Gastroesophageal sphincter (tissue), 4 donors: ENCODE measurements around the gene DCXR. TPM values are rescaled to one million over a fixed set of nuclear protein-coding genes. Genes with fewer than 3 reads are reported as not detected.

Experiments
- ATAC-seq: fragments of 150-250 bp; one replicate; pipeline ENCODE4 v1.9.1; 2016; ENCODE audit warnings: mild to moderate bottlenecking, moderate library complexity
- H3K27ac ChIP-seq, 4 donors: fragments of 200-600 bp; sonication (generic) in 3 of 4; 1 replicate in 3 of 4; 2 replicates in 1 of 4; pipeline ENCODE4 v1.5.1; 2016 to 2019
- H3K27me3 ChIP-seq: fragments of 200-600 bp; sonication (generic); one replicate; pipeline ENCODE4 v1.5.1; 2019
- H3K36me3 ChIP-seq, 2 donors: fragments of 200-600 bp; sonication (generic); one replicate each; pipeline ENCODE4 v1.5.1; 2019; ENCODE audit warnings: control low read depth in 1 of 2
- H3K4me1 ChIP-seq, 3 donors: fragments of 200-600 bp; sonication (generic); 1 replicate in 2 of 3; 2 replicates in 1 of 3; pipeline ENCODE4 v1.5.1; 2016 to 2019; ENCODE audit warnings: control low read depth in 2 of 3
- H3K4me3 ChIP-seq, 2 donors: fragments of 200-600 bp; sonication (generic); one replicate each; pipeline ENCODE4 v1.5.1; 2019; ENCODE audit warnings: mild to moderate bottlenecking in 1 of 2, moderate library complexity in 1 of 2
- H3K9me3 ChIP-seq, 3 donors: fragments of 200-600 bp; sonication (generic); one replicate each; pipeline ENCODE4 v1.5.1; 2017 to 2019; ENCODE audit warnings: control low read depth in 2 of 3
- EP300 ChIP-seq: sonication (generic); formaldehyde crosslinking; IDR thresholded peaks from one replicate; pipeline ENCODE4 v1.6.1; 2017; ENCODE audit warnings: antibody characterized with exemption, mild to moderate bottlenecking
- POLR2A ChIP-seq, 2 donors: fragments of 450-650 bp; IDR thresholded peaks; one replicate each; pipeline ENCODE4 v1.6.1; 2017; ENCODE audit warnings: antibody characterized with exemption in 2 of 2, mild to moderate bottlenecking in 2 of 2, moderate library complexity in 1 of 2
- POLR2AphosphoS5 ChIP-seq: sonication (generic); formaldehyde crosslinking; IDR thresholded peaks from one replicate; pipeline ENCODE4 v1.6.1; 2017; ENCODE audit warnings: antibody characterized with exemption
- WGBS, 2 donors: methylation state at CpG; one replicate each; pipeline ENCODE4 v1.1.5; 2018; ENCODE audit warnings: low coverage in 1 of 2; 5-methylcytosine and 5-hydroxymethylcytosine counted together
- total RNA-seq, 4 donors: library from RNA; depleted of rRNA; stranded (reverse); fragments of >200 nt; gene quantifications; one replicate each; pipeline ENCODE4 v1.1.0, GENCODE V29; 2016
- TF ChIP-seq, protein P1 (sequence below), 4 experiments: fragments of 200-600 bp in 2 of 4; fragments of 450-650 bp in 2 of 4; sonication (generic) in 1 of 4; IDR thresholded peaks; one replicate each; pipeline ENCODE4 v1.5.1; 2017 to 2019; ENCODE audit warnings: antibody characterized with exemption in 4 of 4, mild to moderate bottlenecking in 2 of 4, moderate library complexity in 2 of 4

Gene DCXR
- total RNA-seq, 4 donors from 2014 or later = 70.7 to 140 (median 108) TPM

DNA sequence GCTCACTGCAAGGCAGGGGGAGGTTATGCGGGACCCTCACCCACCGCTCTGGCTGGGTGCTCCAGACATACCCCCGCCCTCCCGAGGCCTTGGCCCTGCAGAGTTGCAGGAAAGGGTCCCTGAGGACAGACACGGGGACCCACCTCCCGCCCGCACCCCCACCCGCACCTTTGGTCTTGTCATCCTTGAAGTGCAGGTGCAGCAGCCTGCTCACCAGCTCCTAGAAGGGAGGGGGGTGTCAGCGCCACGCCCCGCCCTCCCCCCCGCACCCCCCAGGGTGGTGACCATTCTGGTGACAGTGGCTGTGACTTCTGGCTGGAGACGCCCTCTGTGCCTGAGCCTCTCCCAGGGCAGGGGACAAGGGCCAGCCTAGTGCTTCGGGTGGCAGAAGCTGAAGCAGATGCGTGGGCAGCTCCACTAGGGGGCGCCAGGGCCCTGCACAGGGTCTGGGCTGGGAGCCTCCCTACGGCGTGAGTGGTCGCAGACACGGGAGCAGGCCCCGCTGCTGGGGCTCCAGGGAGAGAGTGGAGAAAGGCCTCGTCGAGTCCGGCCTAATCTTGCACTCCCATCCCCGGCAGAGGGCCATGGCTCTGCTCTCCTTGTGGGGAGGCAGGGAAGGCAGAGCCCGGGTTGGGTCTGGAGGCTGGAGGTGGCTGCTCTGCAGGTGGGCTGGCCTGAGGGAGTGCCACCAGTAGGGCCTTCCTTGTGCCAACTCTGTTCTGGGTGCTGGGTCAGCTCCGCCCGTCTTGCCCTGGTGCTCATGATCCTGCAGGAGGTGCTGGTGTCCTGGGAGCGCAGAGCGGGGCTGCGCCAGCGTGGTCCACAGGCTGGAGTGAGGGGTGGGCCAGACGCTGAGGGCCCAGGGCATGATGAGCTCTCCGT lies 17.6 kb downstream of the DCXR start:
- H3K4me3 ChIP-seq = no peak overlapping the region
- no peak for ATAC-seq
- TF ChIP-seq EP300 (no peak), POLR2AphosphoS5 (no peak), POLR2A (IDR thresholded peaks at IDR 0.05) (no peak)
- TF ChIP-seq, protein P1, sequence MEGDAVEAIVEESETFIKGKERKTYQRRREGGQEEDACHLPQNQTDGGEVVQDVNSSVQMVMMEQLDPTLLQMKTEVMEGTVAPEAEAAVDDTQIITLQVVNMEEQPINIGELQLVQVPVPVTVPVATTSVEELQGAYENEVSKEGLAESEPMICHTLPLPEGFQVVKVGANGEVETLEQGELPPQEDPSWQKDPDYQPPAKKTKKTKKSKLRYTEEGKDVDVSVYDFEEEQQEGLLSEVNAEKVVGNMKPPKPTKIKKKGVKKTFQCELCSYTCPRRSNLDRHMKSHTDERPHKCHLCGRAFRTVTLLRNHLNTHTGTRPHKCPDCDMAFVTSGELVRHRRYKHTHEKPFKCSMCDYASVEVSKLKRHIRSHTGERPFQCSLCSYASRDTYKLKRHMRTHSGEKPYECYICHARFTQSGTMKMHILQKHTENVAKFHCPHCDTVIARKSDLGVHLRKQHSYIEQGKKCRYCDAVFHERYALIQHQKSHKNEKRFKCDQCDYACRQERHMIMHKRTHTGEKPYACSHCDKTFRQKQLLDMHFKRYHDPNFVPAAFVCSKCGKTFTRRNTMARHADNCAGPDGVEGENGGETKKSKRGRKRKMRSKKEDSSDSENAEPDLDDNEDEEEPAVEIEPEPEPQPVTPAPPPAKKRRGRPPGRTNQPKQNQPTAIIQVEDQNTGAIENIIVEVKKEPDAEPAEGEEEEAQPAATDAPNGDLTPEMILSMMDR (IDR thresholded peaks at IDR 0.05) = peak in 3 of 4 experiments; percentile 44 to 75 (median 54)
- H3K36me3 ChIP-seq = peaks cover 0 to 28% of the 10 kb centered on the region in 2 donors
- H3K9me3 ChIP-seq = no peaks in the 10 kb centered on the region
- H3K27me3 ChIP-seq = no peaks in the 10 kb centered on the region
- WGBS, 2 donors = no CpG with 5 or more reads among the region's 34 CpGs
- peaks cover 0 to 49% (median 25%) of the 10 kb centered on the region in 3 donors for H3K4me1 ChIP-seq
- H3K27ac ChIP-seq = no peak overlapping the region

DNA sequence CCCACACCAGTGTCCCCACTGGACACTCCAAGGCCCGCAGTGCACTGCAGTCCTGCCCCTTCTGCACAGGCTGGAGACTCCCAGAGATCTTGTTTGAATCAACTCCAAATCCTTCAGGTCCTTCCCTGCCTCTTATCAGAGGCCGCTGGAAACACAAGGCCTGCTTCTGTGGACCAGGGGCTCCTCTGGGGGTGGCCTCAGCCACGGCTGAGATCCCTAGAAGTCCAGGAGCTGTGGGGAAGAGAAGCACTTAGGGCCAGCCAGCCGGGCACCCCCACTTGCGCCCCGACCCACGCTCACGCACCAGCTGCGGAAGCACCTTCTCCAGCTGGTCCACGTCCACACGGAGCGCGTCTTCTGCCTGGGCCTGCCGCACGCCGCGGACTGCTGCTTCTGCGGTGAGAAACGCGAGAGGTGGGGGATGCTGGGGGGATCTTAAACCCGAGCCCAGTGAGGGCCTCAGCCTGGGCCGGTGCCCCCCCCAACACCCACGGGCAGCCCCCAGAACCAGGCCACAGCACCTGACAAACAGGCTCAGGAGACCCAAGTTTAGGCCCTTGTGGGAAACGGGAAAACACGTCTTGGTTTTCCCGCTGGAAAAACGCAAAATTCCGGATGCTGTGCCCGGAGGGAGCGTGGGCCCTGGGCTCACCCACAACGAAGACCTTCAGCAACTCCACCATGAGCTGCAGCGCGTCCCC lies 18.4 kb downstream of the DCXR start:
- WGBS, 2 donors = 88% methylated on average over 8 of the region's 33 CpGs; no CpG with 5 or more reads in 1 of the 2 donors

DNA sequence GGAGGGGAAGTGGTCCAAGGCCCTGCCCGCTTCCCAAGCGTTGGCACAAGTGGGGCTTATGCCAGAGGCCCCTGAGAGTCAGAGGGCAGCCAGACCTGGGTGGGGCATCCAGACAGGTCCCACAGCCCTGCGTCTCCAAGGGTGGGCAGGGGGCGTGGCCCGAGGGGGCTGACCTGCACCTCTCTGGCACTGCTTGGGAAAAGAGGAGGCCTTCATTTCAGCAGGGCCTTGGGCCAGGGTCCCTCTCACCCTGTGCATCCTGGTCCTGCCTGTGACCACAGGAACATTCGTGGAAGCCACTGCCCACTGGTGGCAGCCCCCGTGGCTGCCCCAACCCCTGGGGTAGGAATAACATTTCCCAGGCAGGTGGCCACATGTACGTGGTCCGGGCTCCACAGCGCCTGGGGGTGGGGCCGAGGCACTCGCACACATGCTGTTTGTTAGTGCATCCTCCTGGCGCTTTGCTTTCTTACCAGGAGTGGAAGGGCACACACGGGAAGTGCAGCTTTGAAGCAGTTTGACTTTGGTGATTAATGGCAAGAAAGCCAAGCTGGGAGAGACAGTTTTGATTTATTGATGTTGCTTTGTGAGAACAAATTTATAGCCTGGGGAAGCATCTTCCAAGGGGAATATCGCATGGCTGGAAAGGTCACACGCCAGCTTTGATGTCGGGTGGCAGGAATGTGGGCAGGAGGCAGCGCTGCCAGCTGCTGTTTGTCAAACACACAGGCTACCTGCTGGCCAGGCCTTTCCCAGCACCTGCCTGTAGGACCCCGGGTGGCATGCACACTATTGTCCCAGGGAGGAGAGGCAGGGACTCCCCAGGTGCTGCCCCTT lies 19.1 kb downstream of the DCXR start:
- 80% methylated on average over 2 of the region's 19 CpGs; no CpG with 5 or more reads in 1 of the 2 donors for WGBS, 2 donors
- H3K4me3 ChIP-seq = no peak overlapping the region
- no peak overlapping the region for H3K27ac ChIP-seq
- H3K9me3 ChIP-seq = no peaks in the 10 kb centered on the region
- ATAC-seq = no peak
- peaks cover 0 to 28% of the 10 kb centered on the region in 2 donors for H3K36me3 ChIP-seq
- TF ChIP-seq POLR2A (IDR thresholded peaks at IDR 0.05) (no peak), POLR2AphosphoS5 (no peak), EP300 (no peak)
- TF ChIP-seq, protein P1 (IDR thresholded peaks at IDR 0.05) = no peak
- peaks cover 0 to 33% (median 17%) of the 10 kb centered on the region in 3 donors for H3K4me1 ChIP-seq
- no peaks in the 10 kb centered on the region for H3K27me3 ChIP-seq

More for the DNA sequence above, 18.4 kb downstream of the DCXR start:
- Histone ChIP-seq H3K4me3 (no peak overlapping the region), H3K4me1 (peaks cover 0 to 41% (median 24%) of the 10 kb centered on the region in 3 donors), H3K27me3 (no peaks in the 10 kb centered on the region), H3K9me3 (no peaks in the 10 kb centered on the region), H3K36me3 (peaks cover 0 to 28% of the 10 kb centered on the region in 2 donors), H3K27ac (no peak overlapping the region)
- ATAC-seq = no peak
- no peak for TF ChIP-seq POLR2AphosphoS5
- no peak for TF ChIP-seq POLR2A (IDR thresholded peaks at IDR 0.05)
- no peak for TF ChIP-seq EP300
- TF ChIP-seq, protein P1 (IDR thresholded peaks at IDR 0.05) = no peak

DNA sequence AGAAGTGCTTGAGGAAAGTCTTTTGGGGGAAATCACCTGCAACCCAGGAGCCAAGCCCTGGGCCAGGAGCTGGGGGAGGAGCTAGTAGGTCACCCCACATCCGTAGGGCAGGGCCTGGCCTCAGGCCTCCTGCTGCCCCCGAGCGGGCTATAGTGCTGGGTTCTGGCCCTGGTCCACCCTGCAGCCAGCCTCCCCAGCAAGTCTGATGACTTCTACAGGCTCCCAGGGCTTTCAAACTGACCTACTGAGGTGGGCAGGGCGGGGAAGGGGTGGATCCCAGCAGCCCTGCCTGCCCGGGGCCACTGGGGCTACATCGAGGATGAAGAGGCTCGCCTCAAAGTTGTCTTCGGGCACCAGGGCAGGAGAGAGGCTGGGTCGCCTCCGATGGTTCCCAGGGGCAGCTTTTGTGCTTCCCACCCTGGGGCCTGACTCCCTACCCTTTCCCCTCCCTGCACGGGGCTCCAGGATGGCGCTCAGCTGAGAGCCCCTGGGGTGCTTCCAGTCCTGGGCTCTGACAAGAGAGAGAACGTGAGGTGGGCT lies 19.8 kb downstream of the DCXR start:
- H3K27me3 ChIP-seq = no peaks in the 10 kb centered on the region
- peaks cover 0 to 28% of the 10 kb centered on the region in 2 donors for H3K36me3 ChIP-seq
- peaks cover 0 to 31% (median 17%) of the 10 kb centered on the region in 3 donors for H3K4me1 ChIP-seq
- WGBS, 2 donors = 100% methylated on average over 3 of the region's 13 CpGs; no CpG with 5 or more reads in 1 of the 2 donors
- TF ChIP-seq POLR2A (IDR thresholded peaks at IDR 0.05) (no peak), EP300 (no peak), POLR2AphosphoS5 (no peak)
- TF ChIP-seq, protein P1 (IDR thresholded peaks at IDR 0.05) = no peak
- no peak overlapping the region for H3K4me3 ChIP-seq
- no peaks in the 10 kb centered on the region for H3K9me3 ChIP-seq
- no peak for ATAC-seq
- H3K27ac ChIP-seq = no peak overlapping the region
